Measurements from ENCODE around the gene TEF.

TEF gene

GRCh38 chr22:41354979-41355378 lies 26.8 kb upstream of the TEF start:
- TF ChIP-seq, protein P1, sequence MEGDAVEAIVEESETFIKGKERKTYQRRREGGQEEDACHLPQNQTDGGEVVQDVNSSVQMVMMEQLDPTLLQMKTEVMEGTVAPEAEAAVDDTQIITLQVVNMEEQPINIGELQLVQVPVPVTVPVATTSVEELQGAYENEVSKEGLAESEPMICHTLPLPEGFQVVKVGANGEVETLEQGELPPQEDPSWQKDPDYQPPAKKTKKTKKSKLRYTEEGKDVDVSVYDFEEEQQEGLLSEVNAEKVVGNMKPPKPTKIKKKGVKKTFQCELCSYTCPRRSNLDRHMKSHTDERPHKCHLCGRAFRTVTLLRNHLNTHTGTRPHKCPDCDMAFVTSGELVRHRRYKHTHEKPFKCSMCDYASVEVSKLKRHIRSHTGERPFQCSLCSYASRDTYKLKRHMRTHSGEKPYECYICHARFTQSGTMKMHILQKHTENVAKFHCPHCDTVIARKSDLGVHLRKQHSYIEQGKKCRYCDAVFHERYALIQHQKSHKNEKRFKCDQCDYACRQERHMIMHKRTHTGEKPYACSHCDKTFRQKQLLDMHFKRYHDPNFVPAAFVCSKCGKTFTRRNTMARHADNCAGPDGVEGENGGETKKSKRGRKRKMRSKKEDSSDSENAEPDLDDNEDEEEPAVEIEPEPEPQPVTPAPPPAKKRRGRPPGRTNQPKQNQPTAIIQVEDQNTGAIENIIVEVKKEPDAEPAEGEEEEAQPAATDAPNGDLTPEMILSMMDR (conservative IDR thresholded peaks at IDR 0.05), result no peak
- TF ChIP-seq ZFX (IDR thresholded peaks at IDR 0.05), result no peak
- H3K27ac ChIP-seq, result no peak overlapping the region

DNA sequence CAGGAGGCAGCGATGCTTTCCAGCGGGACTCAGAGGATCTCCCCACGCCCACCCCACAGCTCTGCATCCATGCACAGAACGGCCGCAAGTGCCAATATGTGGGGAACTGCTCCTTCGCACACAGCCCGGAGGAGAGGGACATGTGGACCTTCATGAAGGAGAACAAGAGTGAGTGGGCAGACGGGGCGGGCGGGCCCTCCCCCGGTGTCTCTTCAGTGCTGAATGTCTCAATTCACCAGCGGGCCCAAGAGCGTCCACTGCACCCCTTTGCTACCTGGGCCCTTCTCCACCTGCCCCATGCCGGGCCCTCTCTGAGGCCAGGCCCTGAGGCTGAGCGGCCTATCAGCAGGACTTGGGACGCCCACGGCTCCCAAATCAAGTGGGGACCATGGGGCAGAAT lies 25.8 kb upstream of the TEF start:
- TF ChIP-seq, protein P1 (conservative IDR thresholded peaks at IDR 0.05), result no peak
- H3K27ac ChIP-seq, result no peak overlapping the region

- no peak overlapping the region for H3K27ac ChIP-seq
- TF ChIP-seq ZFX (IDR thresholded peaks at IDR 0.05), result no peak
These were observed 25.2 kb upstream of the TEF start for GRCh38 chr22:41356430-41357028.

DNA sequence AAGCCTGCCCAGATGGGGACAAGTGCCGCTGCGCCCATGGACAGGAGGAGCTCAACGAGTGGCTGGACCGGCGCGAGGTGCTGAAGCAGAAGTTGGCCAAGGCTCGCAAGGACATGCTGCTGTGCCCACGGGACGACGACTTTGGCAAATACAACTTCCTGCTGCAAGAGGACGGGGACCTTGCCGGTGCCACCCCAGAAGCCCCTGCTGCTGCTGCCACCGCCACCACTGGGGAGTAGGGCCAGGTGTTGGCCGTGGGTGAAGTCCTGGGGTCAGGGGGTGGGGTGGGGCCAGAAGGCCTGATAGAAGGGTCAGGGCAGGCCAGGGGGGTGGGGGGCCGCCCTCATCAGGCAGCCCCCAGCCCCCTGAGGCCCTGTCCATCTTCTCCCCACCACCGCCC lies 24.6 kb upstream of the TEF start:
- no peak overlapping the region for H3K27ac ChIP-seq

DNA sequence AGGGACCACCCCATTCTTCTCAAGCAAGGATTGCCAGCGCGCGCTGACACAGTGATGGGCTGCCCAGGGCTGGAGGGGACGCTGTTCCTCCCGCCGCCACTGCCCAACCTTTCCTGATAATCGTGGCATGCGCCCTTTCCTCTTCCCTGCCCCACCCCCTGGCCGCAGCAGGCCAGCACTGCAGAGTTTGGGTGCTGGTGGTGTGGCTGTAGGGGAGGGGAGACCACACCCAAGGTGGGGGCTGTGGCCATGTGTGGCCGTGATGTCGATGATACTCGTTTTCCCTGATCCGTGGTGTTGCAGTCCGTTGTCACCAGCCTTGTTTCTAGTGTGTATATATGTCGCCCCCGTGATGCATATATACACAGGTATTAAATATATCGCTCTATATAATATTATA lies 22.8 kb upstream of the TEF start:
- TF ChIP-seq, protein P1 (conservative IDR thresholded peaks at IDR 0.05), result no peak
- TF ChIP-seq ZFX (IDR thresholded peaks at IDR 0.05), result no peak
- H3K27ac ChIP-seq, result no peak overlapping the region

More for the DNA sequence above, 24.6 kb upstream of the TEF start:
- TF ChIP-seq, protein P1 (conservative IDR thresholded peaks at IDR 0.05), result no peak

DNA sequence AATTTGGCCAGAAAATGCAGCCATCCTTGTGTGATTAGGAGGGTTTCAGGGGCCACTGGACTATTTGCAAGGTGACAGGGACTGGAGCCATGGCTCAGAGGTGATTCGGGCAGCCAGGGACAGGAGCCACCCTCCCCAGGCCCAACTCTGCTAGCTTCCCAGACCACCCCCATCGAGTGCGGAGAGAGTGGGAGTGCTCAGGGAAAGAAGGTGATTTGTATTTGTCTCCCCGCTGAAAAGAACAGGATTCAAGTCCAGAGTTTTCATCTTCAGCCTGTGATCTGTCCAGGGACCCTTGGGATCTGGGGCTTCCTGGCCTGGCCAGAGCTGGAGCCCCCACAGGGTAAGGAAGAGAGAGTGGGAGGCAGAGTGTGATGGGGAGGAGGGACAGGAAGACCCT lies 22.4 kb upstream of the TEF start:
- no peak overlapping the region for H3K27ac ChIP-seq
- no peak for TF ChIP-seq ZFX (IDR thresholded peaks at IDR 0.05)
- TF ChIP-seq, protein P1 (conservative IDR thresholded peaks at IDR 0.05), result no peak

DNA sequence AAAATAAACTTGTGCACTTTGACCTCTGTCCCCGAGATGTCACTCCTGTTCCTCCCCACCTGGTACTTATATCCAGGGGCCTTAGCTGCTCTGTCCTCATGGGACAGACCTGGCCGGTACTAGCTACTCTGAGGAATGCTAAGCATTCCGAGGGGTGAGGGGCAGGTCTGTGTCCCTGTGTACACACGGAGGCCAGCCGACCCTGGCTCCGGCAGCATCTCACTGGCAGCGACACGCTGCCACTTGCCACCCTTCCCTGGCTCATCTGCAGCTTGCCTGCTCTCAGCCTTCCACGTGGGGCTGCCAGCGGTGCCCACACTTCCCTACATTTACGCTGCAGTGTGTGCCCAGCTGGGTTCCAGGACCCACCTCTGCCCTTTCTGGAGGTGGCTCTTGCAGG lies 21.6 kb upstream of the TEF start:
- no peak overlapping the region for H3K27ac ChIP-seq
- TF ChIP-seq, protein P1 (conservative IDR thresholded peaks at IDR 0.05), result no peak
- TF ChIP-seq ZFX (IDR thresholded peaks at IDR 0.05), result no peak

GRCh38 chr22:41361716-41362310 lies 19.9 kb upstream of the TEF start:
- no peak for TF ChIP-seq ZFX (IDR thresholded peaks at IDR 0.05)
- TF ChIP-seq, protein P1 (conservative IDR thresholded peaks at IDR 0.05), result no peak
- H3K27ac ChIP-seq, result no peak overlapping the region
